NB4 (cell line): ENCODE data around the gene CASKIN2.

Source experiments
- POLR2A ChIP-seq: IDR thresholded peaks from 2 replicates; pipeline ENCODE4 v1.6.1; 2011; ENCODE audit warnings: mild to moderate bottlenecking; ENCODE audit not compliant: insufficient read length; ENCODE audit errors: extremely low read depth
- TF ChIP-seq, protein P1 (sequence below): IDR thresholded peaks from one replicate; pipeline ENCODE4 v1.5.1; 2012; ENCODE audit warnings: low read depth, low read length

DNA sequence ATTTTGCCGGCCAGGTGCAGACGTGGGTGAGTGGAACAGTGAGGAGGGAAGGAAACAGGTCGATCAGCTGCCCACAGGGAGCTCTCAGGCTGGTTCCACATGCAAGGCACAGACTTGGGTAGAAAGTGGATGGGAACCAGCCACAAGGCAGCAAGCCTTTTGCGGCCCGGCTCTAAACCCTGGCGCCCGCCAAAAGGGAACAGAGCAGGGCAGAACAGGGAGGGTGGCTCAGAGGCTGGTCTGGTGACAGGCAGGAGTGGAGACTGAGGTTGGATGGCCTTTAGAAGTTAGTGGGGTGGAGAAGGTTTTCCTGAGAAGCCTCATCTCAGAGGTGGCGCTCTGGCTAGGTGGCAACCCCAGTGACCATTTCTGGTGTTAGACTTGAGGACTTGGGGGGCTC is 20.5 kb upstream of the CASKIN2 start:
- TF ChIP-seq POLR2A: no peak
- TF ChIP-seq, protein P1, sequence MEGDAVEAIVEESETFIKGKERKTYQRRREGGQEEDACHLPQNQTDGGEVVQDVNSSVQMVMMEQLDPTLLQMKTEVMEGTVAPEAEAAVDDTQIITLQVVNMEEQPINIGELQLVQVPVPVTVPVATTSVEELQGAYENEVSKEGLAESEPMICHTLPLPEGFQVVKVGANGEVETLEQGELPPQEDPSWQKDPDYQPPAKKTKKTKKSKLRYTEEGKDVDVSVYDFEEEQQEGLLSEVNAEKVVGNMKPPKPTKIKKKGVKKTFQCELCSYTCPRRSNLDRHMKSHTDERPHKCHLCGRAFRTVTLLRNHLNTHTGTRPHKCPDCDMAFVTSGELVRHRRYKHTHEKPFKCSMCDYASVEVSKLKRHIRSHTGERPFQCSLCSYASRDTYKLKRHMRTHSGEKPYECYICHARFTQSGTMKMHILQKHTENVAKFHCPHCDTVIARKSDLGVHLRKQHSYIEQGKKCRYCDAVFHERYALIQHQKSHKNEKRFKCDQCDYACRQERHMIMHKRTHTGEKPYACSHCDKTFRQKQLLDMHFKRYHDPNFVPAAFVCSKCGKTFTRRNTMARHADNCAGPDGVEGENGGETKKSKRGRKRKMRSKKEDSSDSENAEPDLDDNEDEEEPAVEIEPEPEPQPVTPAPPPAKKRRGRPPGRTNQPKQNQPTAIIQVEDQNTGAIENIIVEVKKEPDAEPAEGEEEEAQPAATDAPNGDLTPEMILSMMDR: no peak
